Activated naive CD4-positive, alpha-beta T cell treated with anti-CD3 and anti-CD28 coated beads, Interleukin-2, amount 50 U/mL, for 24 hours (primary cell): ENCODE measurements around the gene GPATCH2.

Experiments
- H3K27ac Mint-ChIP-seq: one replicate; pipeline ENCODE4 v1.8.0; 2021; ENCODE audit warnings: mild to moderate bottlenecking, mixed read lengths
- H3K27me3 Mint-ChIP-seq: one replicate; pipeline ENCODE4 v1.8.0; 2021; ENCODE audit warnings: mixed read lengths
- H3K36me3 Mint-ChIP-seq: one replicate; pipeline ENCODE4 v1.8.0; 2021; ENCODE audit warnings: mixed read lengths
- H3K4me1 Mint-ChIP-seq: one replicate; pipeline ENCODE4 v1.8.0; 2021; ENCODE audit warnings: mixed read lengths
- H3K4me3 Mint-ChIP-seq: one replicate; pipeline ENCODE4 v1.8.0; 2021; ENCODE audit warnings: mild to moderate bottlenecking, mixed read lengths
- H3K9me3 Mint-ChIP-seq: one replicate; pipeline ENCODE4 v1.8.0; 2021; ENCODE audit warnings: mixed read lengths

GPATCH2 gene

GRCh38 chr1:217456261-217456660, 174.6 kb downstream of the GPATCH2 start:
- no peak overlapping the region for H3K27ac Mint-ChIP-seq
- H3K9me3 Mint-ChIP-seq: no peaks in the 10 kb centered on the region
- no peaks in the 10 kb centered on the region for H3K27me3 Mint-ChIP-seq
- H3K4me3 Mint-ChIP-seq: no peak overlapping the region
- no peaks in the 10 kb centered on the region for H3K4me1 Mint-ChIP-seq
- peaks cover 17% of the 10 kb centered on the region for H3K36me3 Mint-ChIP-seq

DNA sequence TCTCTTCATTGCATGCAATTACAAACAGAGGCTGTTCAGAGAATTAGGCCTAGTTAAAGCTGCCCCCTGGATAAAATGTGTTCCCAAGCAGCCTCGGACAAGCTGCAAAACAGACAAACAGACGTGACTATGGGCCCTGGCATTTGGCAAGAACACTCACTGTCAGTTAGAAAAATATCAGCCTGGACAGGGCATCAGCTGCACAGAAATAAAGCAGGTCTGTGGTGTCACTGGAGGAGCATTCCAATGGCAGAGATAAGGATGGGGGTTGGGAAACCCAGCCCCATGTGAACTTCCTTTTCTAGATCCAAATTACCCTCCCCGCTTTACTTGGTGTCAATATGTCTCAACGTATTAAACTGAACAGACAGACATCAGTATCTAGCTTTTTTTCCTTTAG, 177.1 kb downstream of the GPATCH2 start:
- no peaks in the 10 kb centered on the region for H3K9me3 Mint-ChIP-seq
- H3K4me1 Mint-ChIP-seq: no peaks in the 10 kb centered on the region
- H3K4me3 Mint-ChIP-seq: no peak overlapping the region
- no peak overlapping the region for H3K27ac Mint-ChIP-seq
- H3K27me3 Mint-ChIP-seq: no peaks in the 10 kb centered on the region
- peaks cover 21% of the 10 kb centered on the region for H3K36me3 Mint-ChIP-seq

GRCh38 chr1:217449370-217449769, 181.5 kb downstream of the GPATCH2 start:
- H3K4me1 Mint-ChIP-seq: no peaks in the 10 kb centered on the region
- peaks cover 3% of the 10 kb centered on the region for H3K9me3 Mint-ChIP-seq
- no peak overlapping the region for H3K4me3 Mint-ChIP-seq
- no peak overlapping the region for H3K27ac Mint-ChIP-seq
- H3K27me3 Mint-ChIP-seq: no peaks in the 10 kb centered on the region
- peaks cover 25% of the 10 kb centered on the region for H3K36me3 Mint-ChIP-seq

DNA sequence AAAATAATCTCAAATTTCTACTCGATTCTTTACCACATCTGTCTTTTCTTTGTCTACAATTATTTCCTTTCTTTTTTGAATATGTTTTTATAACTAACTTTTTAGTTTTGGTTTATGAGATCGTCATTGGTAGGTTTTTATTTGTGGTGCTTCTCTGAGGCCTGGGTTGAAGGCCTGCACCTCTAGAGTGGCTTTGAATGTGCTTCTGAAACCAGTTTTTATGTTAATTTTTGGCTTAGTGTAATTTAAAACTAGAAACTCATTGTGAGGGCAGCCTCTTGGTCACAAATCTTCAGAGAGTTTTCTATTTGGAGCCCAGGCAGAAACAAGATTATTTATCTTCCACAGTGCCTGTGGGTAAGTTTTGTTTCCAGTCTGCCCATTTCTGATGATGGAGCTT, 187.0 kb downstream of the GPATCH2 start:
- H3K4me3 Mint-ChIP-seq: no peak overlapping the region
- H3K36me3 Mint-ChIP-seq: peaks cover 51% of the 10 kb centered on the region
- H3K4me1 Mint-ChIP-seq: no peaks in the 10 kb centered on the region
- no peak overlapping the region for H3K27ac Mint-ChIP-seq
- peaks cover 25% of the 10 kb centered on the region for H3K9me3 Mint-ChIP-seq
- H3K27me3 Mint-ChIP-seq: no peaks in the 10 kb centered on the region

- Mint-ChIP-seq H3K9me3 (peaks cover 7% of the 10 kb centered on the region), H3K36me3 (peaks cover 37% of the 10 kb centered on the region), H3K4me1 (no peaks in the 10 kb centered on the region), H3K27ac (no peak overlapping the region), H3K27me3 (no peaks in the 10 kb centered on the region), H3K4me3 (no peak overlapping the region)
Observed at GRCh38 chr1:217437376-217437775, 193.5 kb downstream of the GPATCH2 start.

GRCh38 chr1:217435204-217435603, 195.7 kb downstream of the GPATCH2 start:
- Mint-ChIP-seq H3K4me3 (no peak overlapping the region), H3K36me3 (peaks cover 29% of the 10 kb centered on the region), H3K27me3 (no peaks in the 10 kb centered on the region), H3K9me3 (peaks cover 7% of the 10 kb centered on the region), H3K27ac (no peak overlapping the region), H3K4me1 (no peaks in the 10 kb centered on the region)

DNA sequence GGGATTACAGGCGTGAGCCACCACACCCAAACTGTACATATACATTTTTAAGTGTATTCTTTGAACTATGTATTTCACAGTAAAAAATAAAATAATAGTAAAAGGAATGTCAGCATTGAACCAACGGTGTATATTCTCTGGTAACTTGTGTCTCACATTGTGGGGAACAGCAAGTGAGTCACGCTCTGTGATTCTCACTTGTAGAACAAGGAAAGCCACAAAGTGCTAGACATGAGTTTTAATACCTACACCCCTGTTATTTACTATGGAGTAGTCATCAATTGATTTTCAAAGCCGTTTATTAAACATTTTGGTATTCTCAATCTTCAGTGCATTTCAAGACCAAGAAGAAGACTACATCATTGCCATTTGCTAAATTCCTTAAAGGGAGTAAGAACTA, 197.2 kb downstream of the GPATCH2 start:
- no peak overlapping the region for H3K4me3 Mint-ChIP-seq
- H3K27me3 Mint-ChIP-seq: no peaks in the 10 kb centered on the region
- H3K27ac Mint-ChIP-seq: no peak overlapping the region
- no peaks in the 10 kb centered on the region for H3K9me3 Mint-ChIP-seq
- no peaks in the 10 kb centered on the region for H3K4me1 Mint-ChIP-seq
- peaks cover 17% of the 10 kb centered on the region for H3K36me3 Mint-ChIP-seq

- H3K36me3 Mint-ChIP-seq: peaks cover 11% of the 10 kb centered on the region
- no peak overlapping the region for H3K4me3 Mint-ChIP-seq
- H3K4me1 Mint-ChIP-seq: no peaks in the 10 kb centered on the region
- no peaks in the 10 kb centered on the region for H3K9me3 Mint-ChIP-seq
- H3K27ac Mint-ChIP-seq: no peak overlapping the region
- H3K27me3 Mint-ChIP-seq: no peaks in the 10 kb centered on the region
Observed at GRCh38 chr1:217432339-217432738, 198.6 kb downstream of the GPATCH2 start.

GRCh38 chr1:217431395-217431794, 199.5 kb downstream of the GPATCH2 start:
- no peak overlapping the region for H3K27ac Mint-ChIP-seq
- H3K36me3 Mint-ChIP-seq: peaks cover 6% of the 10 kb centered on the region
- no peaks in the 10 kb centered on the region for H3K9me3 Mint-ChIP-seq
- H3K4me1 Mint-ChIP-seq: no peaks in the 10 kb centered on the region
- no peak overlapping the region for H3K4me3 Mint-ChIP-seq
- no peaks in the 10 kb centered on the region for H3K27me3 Mint-ChIP-seq

GRCh38 chr1:217425422-217425821, 205.5 kb downstream of the GPATCH2 start:
- Mint-ChIP-seq H3K9me3 (no peaks in the 10 kb centered on the region), H3K4me3 (no peak overlapping the region), H3K36me3 (peaks cover 3% of the 10 kb centered on the region), H3K27me3 (no peaks in the 10 kb centered on the region), H3K4me1 (no peaks in the 10 kb centered on the region), H3K27ac (no peak overlapping the region)

DNA sequence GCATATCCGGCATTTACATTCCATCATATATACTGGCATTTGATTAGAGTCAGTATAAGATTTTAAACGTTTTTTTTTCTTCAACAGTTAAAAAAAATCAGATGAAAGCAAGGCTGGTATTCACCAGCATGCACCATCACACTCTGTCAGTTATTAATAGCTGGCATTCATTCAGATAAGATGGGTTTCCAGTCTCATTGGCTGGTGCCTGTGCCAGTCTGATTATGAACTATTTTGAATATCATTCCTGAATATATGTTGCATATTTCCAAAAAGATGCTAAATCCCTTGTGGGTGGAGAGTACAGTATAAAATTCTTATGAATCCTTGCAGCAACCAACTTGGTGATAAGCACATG, 211.7 kb downstream of the GPATCH2 start:
- no peaks in the 10 kb centered on the region for H3K4me1 Mint-ChIP-seq
- peaks cover 4% of the 10 kb centered on the region for H3K27me3 Mint-ChIP-seq
- H3K9me3 Mint-ChIP-seq: no peaks in the 10 kb centered on the region
- H3K4me3 Mint-ChIP-seq: no peak overlapping the region
- no peak overlapping the region for H3K27ac Mint-ChIP-seq
- H3K36me3 Mint-ChIP-seq: no peaks in the 10 kb centered on the region

GRCh38 chr1:217418269-217419193, 212.4 kb downstream of the GPATCH2 start:
- peaks cover 4% of the 10 kb centered on the region for H3K27me3 Mint-ChIP-seq
- no peaks in the 10 kb centered on the region for H3K4me1 Mint-ChIP-seq
- H3K9me3 Mint-ChIP-seq: no peaks in the 10 kb centered on the region
- H3K36me3 Mint-ChIP-seq: no peaks in the 10 kb centered on the region
- no peak overlapping the region for H3K27ac Mint-ChIP-seq
- H3K4me3 Mint-ChIP-seq: no peak overlapping the region

DNA sequence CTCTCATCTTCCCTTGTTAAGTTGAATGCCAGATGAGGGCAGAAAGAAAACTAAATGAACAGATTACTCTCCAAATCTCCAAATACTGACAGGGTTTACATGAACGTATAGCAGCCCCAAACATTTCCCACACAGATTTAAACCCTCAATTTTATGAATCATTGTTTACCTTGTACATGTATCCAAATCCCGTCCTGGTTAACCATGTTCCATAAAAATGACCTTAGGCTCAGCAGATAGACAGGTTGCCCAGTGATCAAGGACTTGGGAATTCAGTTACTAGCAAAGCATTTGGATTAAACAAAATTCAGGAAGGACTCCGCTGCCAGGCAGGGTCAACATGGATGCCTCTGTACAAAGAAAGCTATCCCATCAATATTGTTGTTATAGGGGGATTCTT, 213.5 kb downstream of the GPATCH2 start:
- Mint-ChIP-seq H3K4me1 (no peaks in the 10 kb centered on the region), H3K9me3 (no peaks in the 10 kb centered on the region), H3K27ac (no peak overlapping the region), H3K27me3 (peaks cover 4% of the 10 kb centered on the region), H3K36me3 (no peaks in the 10 kb centered on the region), H3K4me3 (no peak overlapping the region)

GRCh38 chr1:217407534-217408001, 223.3 kb downstream of the GPATCH2 start:
- H3K27ac Mint-ChIP-seq: no peak overlapping the region
- no peaks in the 10 kb centered on the region for H3K36me3 Mint-ChIP-seq
- no peak overlapping the region for H3K4me3 Mint-ChIP-seq
- peaks cover 4% of the 10 kb centered on the region for H3K27me3 Mint-ChIP-seq
- no peaks in the 10 kb centered on the region for H3K4me1 Mint-ChIP-seq
- H3K9me3 Mint-ChIP-seq: no peaks in the 10 kb centered on the region

- no peak overlapping the region for H3K4me3 Mint-ChIP-seq
- no peak overlapping the region for H3K27ac Mint-ChIP-seq
- H3K27me3 Mint-ChIP-seq: peaks cover 4% of the 10 kb centered on the region
- H3K4me1 Mint-ChIP-seq: no peaks in the 10 kb centered on the region
- H3K9me3 Mint-ChIP-seq: no peaks in the 10 kb centered on the region
- H3K36me3 Mint-ChIP-seq: no peaks in the 10 kb centered on the region
Observed at GRCh38 chr1:217403026-217403720, 227.7 kb downstream of the GPATCH2 start.

GRCh38 chr1:217402301-217402700, 228.6 kb downstream of the GPATCH2 start:
- Mint-ChIP-seq H3K9me3 (no peaks in the 10 kb centered on the region), H3K27me3 (peaks cover 4% of the 10 kb centered on the region), H3K27ac (no peak overlapping the region), H3K4me3 (no peak overlapping the region), H3K4me1 (no peaks in the 10 kb centered on the region), H3K36me3 (no peaks in the 10 kb centered on the region)
